Measurements from ENCODE around the gene CENPL. TPM values are rescaled to one million over a fixed set of nuclear protein-coding genes. Genes with fewer than 3 reads are reported as not detected.

Gene CENPL
- total and polyA plus RNA-seq, 2 of the 4 experiments (the other 2 are of a cell fraction) = 6.3 to 21.1 TPM

- Histone ChIP-seq H3K4me1 (ENCODE audit: control insufficient read depth, insufficient read depth, low read length) (no peaks in the 10 kb centered on the region), H4K91ac (ENCODE audit: insufficient read depth, low read depth, low read length) (no peak overlapping the region), H2AK9ac (replicated peaks; ENCODE audit: low read depth, low read length, poor library complexity) (no peak overlapping the region), H2BK120ac (ENCODE audit: low read depth, low read length) (no peak overlapping the region), H3K4me2 (ENCODE audit: low read depth, low read length) (no peak overlapping the region), H3K9me1 (ENCODE audit: insufficient read depth, low read length) (0 out of 2 replicates have a peak, but pooled peaks cover 4% of the 10 kb centered on the region), H3K4ac (ENCODE audit: low read depth, low read length) (no peak overlapping the region), H2AK5ac (ENCODE audit: low read depth, low read length) (no peak overlapping the region), H3K79me1 (ENCODE audit: low read depth in 1 of 2, low read length in 2 of 2) (no peaks in the 10 kb centered on the region; a peak in 2 of 4 replicates), H4K20me1 (ENCODE audit: insufficient read depth, low read length) (no peaks in the 10 kb centered on the region), H3K9ac (ENCODE audit: low read depth, low read length) (no peak overlapping the region), H3K27ac (ENCODE audit: insufficient read depth, low read length) (no peak overlapping the region), H4K8ac (ENCODE audit: low read depth in 2 of 2, low read length in 2 of 2) (no peak overlapping the region), H2BK15ac (ENCODE audit: low read depth, low read length) (no peak overlapping the region), H3K27me3 (ENCODE audit: control insufficient read depth, insufficient read depth, low read length) (no peaks in the 10 kb centered on the region), H3K23ac (ENCODE audit: low read depth, low read length) (no peak overlapping the region), H3K9me3 (ENCODE audit: control insufficient read depth, insufficient read depth, low read length) (no peaks in the 10 kb centered on the region), H3K56ac (ENCODE audit: extremely low read depth, insufficient read depth, low read length) (no peak overlapping the region), H3K36me3 (ENCODE audit: control insufficient read depth, insufficient read depth, low read length) (peaks cover 7% of the 10 kb centered on the region), H3K14ac (replicated peaks; ENCODE audit: low read depth, low read length) (no peak overlapping the region), H2BK5ac (ENCODE audit: low read depth, low read length, poor library complexity, severe bottlenecking) (no peak overlapping the region), H3K18ac (ENCODE audit: low read depth, low read length) (no peak overlapping the region), H2BK20ac (ENCODE audit: low read depth, low read length) (no peak overlapping the region), H2AFZ (replicated peaks; ENCODE audit: low read length, poor library complexity) (no peak overlapping the region), H3K4me3 (ENCODE audit: insufficient read depth, low read depth, low read length) (no peak overlapping the region), H4K5ac (ENCODE audit: low read depth, low read length) (no peak overlapping the region)
- intact Hi-C loops (cut with micrococcal nuclease) = no loop called here
- ChIA-PET CTCF (interaction anchor here (1.1 kb wide), 1 partner anchor 14 kb away, joined by 5 read pairs; no protein-coding TSS in a partner anchor), POLR2A (ENCODE audit: unreplicated experiment) (no interaction called here)
- ATAC-seq (ENCODE audit: low read depth) = no peak
- WGBS, 2 experiments (ENCODE audit: extremely low coverage in 2 of 2, insufficient read length in 1 of 2) = no CpG with 5 or more reads among the region's 2 CpGs
- no TSS peak for BruUV-seq (replicated peaks)
- in situ Hi-C loops (cut with MboI; ENCODE audit: low sequenced_read_pairs) = no loop called here
- dilution Hi-C loops (cut with HindIII; ENCODE audit: low sequenced_read_pairs, unreplicated experiment) = no loop called here
- no peak for DNase-seq
- no peak for TF ChIP-seq POLR2A (IDR thresholded peaks at IDR 0.05; ENCODE audit: low read depth, low read length)
- no peak for TF ChIP-seq FOS (IDR thresholded peaks at IDR 0.05; ENCODE audit: low read depth, low read length)
- no peak for TF ChIP-seq ELK1 (IDR thresholded peaks at IDR 0.05; ENCODE audit: borderline replicate concordance, low read depth, low read length)
- TF ChIP-seq NFE2L2 (IDR thresholded peaks at IDR 0.05; ENCODE audit: low read depth, low read length) = no peak
- no peak for TF ChIP-seq USF2 (IDR thresholded peaks at IDR 0.05; ENCODE audit: low read depth, low read length)
- TF ChIP-seq MAFK (IDR thresholded peaks at IDR 0.05; ENCODE audit: low read depth, low read length) = no peak
- no peak for TF ChIP-seq SMC3 (IDR thresholded peaks at IDR 0.05; ENCODE audit: low read depth, low read length)
- no peak for TF ChIP-seq BHLHE40 (IDR thresholded peaks at IDR 0.05; ENCODE audit: low read depth, low read length)
- no peak for TF ChIP-seq MXI1 (IDR thresholded peaks at IDR 0.05; ENCODE audit: borderline replicate concordance, low read depth, low read length)
- no peak for TF ChIP-seq RAD21 (IDR thresholded peaks at IDR 0.05; ENCODE audit: low read length)
- no peak for TF ChIP-seq CEBPB (IDR thresholded peaks at IDR 0.05; ENCODE audit: low read depth, low read length)
- no peak for TF ChIP-seq CTCF (conservative IDR thresholded peaks at IDR 0.05; ENCODE audit: low read depth, low read length)
- TF ChIP-seq CHD1 (IDR thresholded peaks at IDR 0.05; ENCODE audit: low read depth, low read length) = no peak
These were observed 34.8 kb downstream of the CENPL start for GRCh38 chr1:173789841-173790240.
